ENCODE results near the gene CDYL2.

The CDYL2 gene

DNA sequence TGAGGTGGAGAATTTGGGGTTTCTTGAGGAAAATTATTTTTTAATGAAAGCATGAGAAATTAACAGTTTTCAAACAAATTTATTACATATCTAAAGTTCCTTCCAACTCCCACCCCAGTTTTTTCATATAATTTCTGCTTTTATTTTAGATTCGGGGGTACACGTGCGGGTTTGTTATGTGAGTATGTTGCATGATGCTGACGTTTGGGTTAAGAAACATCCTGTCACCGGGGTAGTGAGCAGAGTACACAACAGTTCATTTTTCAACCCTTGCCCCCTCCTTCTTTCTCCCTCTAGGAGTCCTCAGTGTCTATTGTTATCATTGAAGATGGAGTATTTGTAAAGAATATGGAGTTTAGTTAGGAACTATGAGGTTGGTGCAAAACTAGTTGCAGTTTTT lies 31.8 kb upstream of the CDYL2 start:
- no peak overlapping the region for H3K9ac ChIP-seq (ENCODE audit: low read length)
- WGBS (ENCODE audit: extremely low coverage, insufficient coverage, low lambda C conversion rate), result no CpG with 5 or more reads among the region's 5 CpGs
- H3K18ac ChIP-seq (ENCODE audit: low read length), result no peak overlapping the region
- no peak overlapping the region for H3K4me3 ChIP-seq (ENCODE audit: low read length)
- H2BK15ac ChIP-seq (replicated peaks; ENCODE audit: low read depth), result no peak overlapping the region
- H4K8ac ChIP-seq (ENCODE audit: low read depth, low read length), result no peak overlapping the region
- no peak overlapping the region for H3K4me2 ChIP-seq (ENCODE audit: low read length)
- no peak overlapping the region for H3K27ac ChIP-seq (ENCODE audit: low read depth, low read length)
- H2BK120ac ChIP-seq (ENCODE audit: low read depth, low read length), result no peak overlapping the region
- no peaks in the 10 kb centered on the region for H3K79me1 ChIP-seq (ENCODE audit: low read length)
- H3K56ac ChIP-seq (ENCODE audit: low read length), result no peak overlapping the region
- no peak overlapping the region for H2AK5ac ChIP-seq (ENCODE audit: low read length)
- no peaks in the 10 kb centered on the region for H3K27me3 ChIP-seq (ENCODE audit: insufficient read depth, low read length, poor library complexity)
- H3K79me2 ChIP-seq (ENCODE audit: control insufficient read depth, insufficient read depth, low read length), result no peaks in the 10 kb centered on the region
- H3K36me3 ChIP-seq (ENCODE audit: control insufficient read depth, insufficient read depth, low read length), result no peaks in the 10 kb centered on the region
- H3K4ac ChIP-seq (ENCODE audit: low read depth, low read length), result no peak overlapping the region
- no peaks in the 10 kb centered on the region for H3K4me1 ChIP-seq (ENCODE audit: control insufficient read depth, low read depth, low read length)
- no peak overlapping the region for H3K23ac ChIP-seq (ENCODE audit: low read length)
- no peak overlapping the region for H2BK5ac ChIP-seq (ENCODE audit: low read length)
- no peak overlapping the region for H4K5ac ChIP-seq (ENCODE audit: low read length)
- no peak for DNase-seq

- DNase-seq, result no peak
- no peaks in the 10 kb centered on the region for H3K79me1 ChIP-seq (ENCODE audit: low read length)
- H3K56ac ChIP-seq (ENCODE audit: low read length), result no peak overlapping the region
- H3K4me3 ChIP-seq (ENCODE audit: low read length), result no peak overlapping the region
- no peak overlapping the region for H3K23ac ChIP-seq (ENCODE audit: low read length)
- no peak overlapping the region for H2BK15ac ChIP-seq (replicated peaks; ENCODE audit: low read depth)
- no peak overlapping the region for H3K9ac ChIP-seq (ENCODE audit: low read length)
- no peaks in the 10 kb centered on the region for H3K79me2 ChIP-seq (ENCODE audit: control insufficient read depth, insufficient read depth, low read length)
- H3K4me1 ChIP-seq (ENCODE audit: control insufficient read depth, low read depth, low read length), result no peaks in the 10 kb centered on the region
- H2BK5ac ChIP-seq (ENCODE audit: low read length), result no peak overlapping the region
- H3K27ac ChIP-seq (ENCODE audit: low read depth, low read length), result no peak overlapping the region
- H2AK5ac ChIP-seq (ENCODE audit: low read length), result no peak overlapping the region
- no peak overlapping the region for H3K18ac ChIP-seq (ENCODE audit: low read length)
- WGBS (ENCODE audit: extremely low coverage, insufficient coverage, low lambda C conversion rate), result no CpG with 5 or more reads among the region's 1 CpG
- H3K27me3 ChIP-seq (ENCODE audit: insufficient read depth, low read length, poor library complexity), result no peaks in the 10 kb centered on the region
- no peak overlapping the region for H3K4ac ChIP-seq (ENCODE audit: low read depth, low read length)
- H3K4me2 ChIP-seq (ENCODE audit: low read length), result no peak overlapping the region
- no peak overlapping the region for H4K5ac ChIP-seq (ENCODE audit: low read length)
- no peak overlapping the region for H4K8ac ChIP-seq (ENCODE audit: low read depth, low read length)
- H3K36me3 ChIP-seq (ENCODE audit: control insufficient read depth, insufficient read depth, low read length), result no peaks in the 10 kb centered on the region
- no peak overlapping the region for H2BK120ac ChIP-seq (ENCODE audit: low read depth, low read length)
Observed at GRCh38 chr16:80831039-80831438, 26.6 kb upstream of the CDYL2 start.

GRCh38 chr16:80828495-80828894 lies 24.1 kb upstream of the CDYL2 start:
- DNase-seq, result no peak
- Histone ChIP-seq H3K79me1 (ENCODE audit: low read length) (no peaks in the 10 kb centered on the region), H4K5ac (ENCODE audit: low read length) (no peak overlapping the region), H3K23ac (ENCODE audit: low read length) (no peak overlapping the region), H3K56ac (ENCODE audit: low read length) (no peak overlapping the region), H3K4me1 (ENCODE audit: control insufficient read depth, low read depth, low read length) (no peaks in the 10 kb centered on the region), H3K79me2 (ENCODE audit: control insufficient read depth, insufficient read depth, low read length) (no peaks in the 10 kb centered on the region), H4K8ac (ENCODE audit: low read depth, low read length) (no peak overlapping the region), H3K18ac (ENCODE audit: low read length) (no peak overlapping the region), H3K9ac (ENCODE audit: low read length) (no peak overlapping the region), H3K27me3 (ENCODE audit: insufficient read depth, low read length, poor library complexity) (no peaks in the 10 kb centered on the region), H3K4me3 (ENCODE audit: low read length) (no peak overlapping the region), H2BK15ac (replicated peaks; ENCODE audit: low read depth) (no peak overlapping the region), H3K4me2 (ENCODE audit: low read length) (no peak overlapping the region), H2BK5ac (ENCODE audit: low read length) (no peak overlapping the region), H3K36me3 (ENCODE audit: control insufficient read depth, insufficient read depth, low read length) (no peaks in the 10 kb centered on the region), H2BK120ac (ENCODE audit: low read depth, low read length) (no peak overlapping the region), H3K27ac (ENCODE audit: low read depth, low read length) (no peak overlapping the region), H2AK5ac (ENCODE audit: low read length) (no peak overlapping the region), H3K4ac (ENCODE audit: low read depth, low read length) (no peak overlapping the region)
- no CpG with 5 or more reads among the region's 4 CpGs for WGBS (ENCODE audit: extremely low coverage, insufficient coverage, low lambda C conversion rate)

DNA sequence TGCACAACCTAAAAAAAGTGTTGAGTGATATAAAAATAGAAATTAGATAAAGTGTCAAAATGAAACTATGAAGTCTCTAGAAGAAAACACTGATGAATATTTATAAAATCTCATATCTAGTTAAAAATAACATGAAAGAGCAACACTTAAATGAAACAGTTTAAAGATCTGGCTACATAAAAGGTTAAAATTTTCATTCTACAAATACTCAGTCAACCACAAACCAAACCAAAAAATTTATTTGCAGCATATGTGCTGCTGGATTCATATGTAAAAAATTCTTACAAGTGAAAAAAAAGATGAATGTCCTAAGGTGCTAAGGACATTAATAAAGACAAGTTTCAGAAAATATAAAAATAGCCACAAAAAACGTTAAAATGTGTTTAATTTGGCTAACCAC lies 22.6 kb upstream of the CDYL2 start:
- Histone ChIP-seq H3K4me2 (ENCODE audit: low read length) (no peak overlapping the region), H3K27ac (ENCODE audit: low read depth, low read length) (no peak overlapping the region), H3K4ac (ENCODE audit: low read depth, low read length) (no peak overlapping the region), H4K5ac (ENCODE audit: low read length) (no peak overlapping the region), H4K8ac (ENCODE audit: low read depth, low read length) (no peak overlapping the region), H2BK120ac (ENCODE audit: low read depth, low read length) (no peak overlapping the region), H3K56ac (ENCODE audit: low read length) (no peak overlapping the region), H3K4me3 (ENCODE audit: low read length) (no peak overlapping the region), H3K36me3 (ENCODE audit: control insufficient read depth, insufficient read depth, low read length) (no peaks in the 10 kb centered on the region), H3K4me1 (ENCODE audit: control insufficient read depth, low read depth, low read length) (no peaks in the 10 kb centered on the region), H3K27me3 (ENCODE audit: insufficient read depth, low read length, poor library complexity) (no peaks in the 10 kb centered on the region), H3K79me1 (ENCODE audit: low read length) (no peaks in the 10 kb centered on the region), H3K23ac (ENCODE audit: low read length) (no peak overlapping the region), H2BK5ac (ENCODE audit: low read length) (no peak overlapping the region), H3K18ac (ENCODE audit: low read length) (no peak overlapping the region), H2AK5ac (ENCODE audit: low read length) (no peak overlapping the region), H3K79me2 (ENCODE audit: control insufficient read depth, insufficient read depth, low read length) (no peaks in the 10 kb centered on the region), H2BK15ac (replicated peaks; ENCODE audit: low read depth) (no peak overlapping the region), H3K9ac (ENCODE audit: low read length) (no peak overlapping the region)
- no CpG with 5 or more reads among the region's 1 CpG for WGBS (ENCODE audit: extremely low coverage, insufficient coverage, low lambda C conversion rate)
- DNase-seq, result no peak

DNA sequence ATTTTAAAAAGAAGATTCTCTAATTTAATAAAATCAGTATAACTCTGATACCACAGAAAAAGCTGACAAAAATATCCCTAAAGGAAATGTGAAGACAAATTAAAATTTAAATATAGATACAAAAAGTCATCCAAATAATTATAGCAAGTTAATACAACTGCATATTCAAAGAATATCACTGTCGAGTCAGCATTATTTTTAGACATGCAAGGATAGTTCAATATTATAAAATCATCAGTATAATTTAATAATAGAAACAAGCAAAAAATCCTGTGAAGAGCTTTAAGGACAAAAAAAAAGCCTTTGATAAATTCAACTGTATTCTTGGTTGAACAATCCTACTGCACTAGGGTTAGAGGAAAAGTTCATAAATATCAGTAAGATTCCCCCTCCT lies 21.0 kb upstream of the CDYL2 start:
- WGBS (ENCODE audit: extremely low coverage, insufficient coverage, low lambda C conversion rate), result no CpG with 5 or more reads among the region's 1 CpG
- Histone ChIP-seq H2AK5ac (ENCODE audit: low read length) (no peak overlapping the region), H3K79me1 (ENCODE audit: low read length) (no peaks in the 10 kb centered on the region), H2BK5ac (ENCODE audit: low read length) (no peak overlapping the region), H3K4ac (ENCODE audit: low read depth, low read length) (no peak overlapping the region), H3K27ac (ENCODE audit: low read depth, low read length) (no peak overlapping the region), H3K36me3 (ENCODE audit: control insufficient read depth, insufficient read depth, low read length) (no peaks in the 10 kb centered on the region), H3K4me2 (ENCODE audit: low read length) (no peak overlapping the region), H3K4me3 (ENCODE audit: low read length) (no peak overlapping the region), H4K8ac (ENCODE audit: low read depth, low read length) (no peak overlapping the region), H3K18ac (ENCODE audit: low read length) (no peak overlapping the region), H3K4me1 (ENCODE audit: control insufficient read depth, low read depth, low read length) (no peaks in the 10 kb centered on the region), H3K79me2 (ENCODE audit: control insufficient read depth, insufficient read depth, low read length) (no peaks in the 10 kb centered on the region), H4K5ac (ENCODE audit: low read length) (no peak overlapping the region), H2BK15ac (replicated peaks; ENCODE audit: low read depth) (no peak overlapping the region), H3K9ac (ENCODE audit: low read length) (no peak overlapping the region), H3K23ac (ENCODE audit: low read length) (no peak overlapping the region), H3K56ac (ENCODE audit: low read length) (no peak overlapping the region), H2BK120ac (ENCODE audit: low read depth, low read length) (no peak overlapping the region), H3K27me3 (ENCODE audit: insufficient read depth, low read length, poor library complexity) (no peaks in the 10 kb centered on the region)
- no peak for DNase-seq

DNA sequence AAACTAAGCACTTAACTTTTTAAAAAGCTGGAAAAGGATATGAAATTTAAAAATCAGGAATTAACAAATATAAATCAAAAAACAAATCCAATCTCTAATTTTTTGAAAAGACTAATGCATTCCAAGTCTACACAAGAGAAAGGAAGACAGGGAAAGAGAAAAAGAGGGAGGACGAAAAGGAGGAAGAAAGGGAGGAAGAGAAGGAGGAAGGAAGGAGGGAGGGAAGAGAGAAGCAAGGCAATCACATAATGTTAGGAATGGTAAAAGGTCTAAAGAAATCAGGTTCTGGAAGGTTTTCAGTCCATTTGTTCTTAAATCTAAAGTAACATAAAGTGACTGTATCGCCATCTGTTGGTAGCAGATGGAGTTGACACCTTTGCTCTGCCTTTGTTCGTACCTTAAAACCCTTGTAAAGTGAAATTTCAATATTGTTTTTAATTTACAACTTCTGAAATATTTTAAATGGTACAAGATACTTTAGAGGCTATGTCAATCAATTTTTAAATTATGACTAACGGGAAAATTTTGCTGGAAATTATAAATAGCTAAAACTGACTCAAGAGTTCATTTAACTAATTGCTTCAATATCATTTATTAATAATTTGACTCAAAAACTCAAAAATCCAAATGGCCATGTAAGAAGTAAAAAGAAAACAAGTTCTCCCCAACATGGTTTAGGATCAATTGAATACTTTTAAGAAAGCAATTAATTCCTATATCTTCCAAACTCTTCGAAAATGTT lies 20.4 kb upstream of the CDYL2 start:
- H3K9ac ChIP-seq (ENCODE audit: low read length), result no peak overlapping the region
- H3K4me3 ChIP-seq (ENCODE audit: low read length), result no peak overlapping the region
- H4K5ac ChIP-seq (ENCODE audit: low read length), result no peak overlapping the region
- H3K79me1 ChIP-seq (ENCODE audit: low read length), result no peaks in the 10 kb centered on the region
- no peak overlapping the region for H2BK120ac ChIP-seq (ENCODE audit: low read depth, low read length)
- no peaks in the 10 kb centered on the region for H3K27me3 ChIP-seq (ENCODE audit: insufficient read depth, low read length, poor library complexity)
- H2AK5ac ChIP-seq (ENCODE audit: low read length), result no peak overlapping the region
- WGBS (ENCODE audit: extremely low coverage, insufficient coverage, low lambda C conversion rate), result no CpG with 5 or more reads among the region's 5 CpGs
- no peak overlapping the region for H3K4ac ChIP-seq (ENCODE audit: low read depth, low read length)
- DNase-seq, result peak; percentile 67
- no peak overlapping the region for H3K18ac ChIP-seq (ENCODE audit: low read length)
- H3K4me2 ChIP-seq (ENCODE audit: low read length), result no peak overlapping the region
- no peaks in the 10 kb centered on the region for H3K4me1 ChIP-seq (ENCODE audit: control insufficient read depth, low read depth, low read length)
- no peak overlapping the region for H2BK15ac ChIP-seq (replicated peaks; ENCODE audit: low read depth)
- H3K36me3 ChIP-seq (ENCODE audit: control insufficient read depth, insufficient read depth, low read length), result no peaks in the 10 kb centered on the region
- no peak overlapping the region for H4K8ac ChIP-seq (ENCODE audit: low read depth, low read length)
- no peak overlapping the region for H3K27ac ChIP-seq (ENCODE audit: low read depth, low read length)
- no peak overlapping the region for H3K56ac ChIP-seq (ENCODE audit: low read length)
- no peaks in the 10 kb centered on the region for H3K79me2 ChIP-seq (ENCODE audit: control insufficient read depth, insufficient read depth, low read length)
- no peak overlapping the region for H3K23ac ChIP-seq (ENCODE audit: low read length)
- no peak overlapping the region for H2BK5ac ChIP-seq (ENCODE audit: low read length)

Data from mesendoderm (in vitro differentiated cells).